ENCODE measurements around the gene RAVER1.

GRCh38 chr19:10285393-10285792 is 47.9 kb downstream of the RAVER1 start:
- peak; percentile 19 for TF ChIP-seq CTCF (IDR thresholded peaks at IDR 0.05; ENCODE audit: low read depth, low read length)
- TF ChIP-seq MAX (IDR thresholded peaks at IDR 0.05; ENCODE audit: low read depth, low read length): no peak
- no peak for TF ChIP-seq POLR2A (IDR thresholded peaks at IDR 0.05; ENCODE audit: extremely low read depth, insufficient read length)

Data from NB4 (cell line).